GM19467 (cell line): Measurements from ENCODE around the gene LGR4.

Experiments used
- ATAC-seq: cut with Tn5 transposase; IDR thresholded peaks from one replicate; pipeline ENCODE4 v1.9.1; 2021; ENCODE audit warnings: mild to moderate bottlenecking, moderate library complexity; ENCODE audit not compliant: unreplicated experiment

The LGR4 gene

GRCh38 chr11:27433742-27434141, 38.8 kb downstream of the LGR4 start:
- no peak for ATAC-seq

GRCh38 chr11:27431808-27432207, 40.8 kb downstream of the LGR4 start:
- ATAC-seq, result no peak

- no peak for ATAC-seq
Observed at GRCh38 chr11:27429761-27430393, 42.7 kb downstream of the LGR4 start.

GRCh38 chr11:27427183-27427980, 45.2 kb downstream of the LGR4 start:
- ATAC-seq, result no peak

- ATAC-seq, result no peak
Observed at GRCh38 chr11:27425814-27426213, 46.8 kb downstream of the LGR4 start.

GRCh38 chr11:27423125-27423524, 49.5 kb downstream of the LGR4 start:
- ATAC-seq, result no peak

- no peak for ATAC-seq
Observed at GRCh38 chr11:27421819-27422494, 50.6 kb downstream of the LGR4 start.

GRCh38 chr11:27420722-27421572, 51.6 kb downstream of the LGR4 start:
- ATAC-seq, result no peak

- ATAC-seq, result no peak
Observed at GRCh38 chr11:27420217-27420616, 52.4 kb downstream of the LGR4 start.

- no peak for ATAC-seq
Observed at GRCh38 chr11:27418356-27418755, 54.2 kb downstream of the LGR4 start.

- no peak for ATAC-seq
Observed at GRCh38 chr11:27416568-27417176, 55.9 kb downstream of the LGR4 start.

- ATAC-seq, result no peak
Observed at GRCh38 chr11:27414644-27415043, 57.9 kb downstream of the LGR4 start.

GRCh38 chr11:27413218-27413617, 59.4 kb downstream of the LGR4 start:
- ATAC-seq, result no peak

GRCh38 chr11:27412192-27412691, 60.3 kb downstream of the LGR4 start:
- ATAC-seq, result no peak

- no peak for ATAC-seq
Observed at GRCh38 chr11:27411328-27411727, 61.3 kb downstream of the LGR4 start.

- no peak for ATAC-seq
Observed at GRCh38 chr11:27410272-27410671, 62.3 kb downstream of the LGR4 start.

GRCh38 chr11:27409742-27410141, 62.8 kb downstream of the LGR4 start:
- ATAC-seq, result no peak

- no peak for ATAC-seq
Observed at GRCh38 chr11:27409049-27409448, 63.5 kb downstream of the LGR4 start.

- no peak for ATAC-seq
Observed at GRCh38 chr11:27408246-27408800, 64.3 kb downstream of the LGR4 start.
